Measurements from ENCODE around the gene ACHE. TPM values are rescaled to one million over a fixed set of nuclear protein-coding genes. Genes with fewer than 3 reads are reported as not detected.

Gene ACHE
- total RNA-seq, 1 experiment from 2014 or later = 7.0 TPM

DNA sequence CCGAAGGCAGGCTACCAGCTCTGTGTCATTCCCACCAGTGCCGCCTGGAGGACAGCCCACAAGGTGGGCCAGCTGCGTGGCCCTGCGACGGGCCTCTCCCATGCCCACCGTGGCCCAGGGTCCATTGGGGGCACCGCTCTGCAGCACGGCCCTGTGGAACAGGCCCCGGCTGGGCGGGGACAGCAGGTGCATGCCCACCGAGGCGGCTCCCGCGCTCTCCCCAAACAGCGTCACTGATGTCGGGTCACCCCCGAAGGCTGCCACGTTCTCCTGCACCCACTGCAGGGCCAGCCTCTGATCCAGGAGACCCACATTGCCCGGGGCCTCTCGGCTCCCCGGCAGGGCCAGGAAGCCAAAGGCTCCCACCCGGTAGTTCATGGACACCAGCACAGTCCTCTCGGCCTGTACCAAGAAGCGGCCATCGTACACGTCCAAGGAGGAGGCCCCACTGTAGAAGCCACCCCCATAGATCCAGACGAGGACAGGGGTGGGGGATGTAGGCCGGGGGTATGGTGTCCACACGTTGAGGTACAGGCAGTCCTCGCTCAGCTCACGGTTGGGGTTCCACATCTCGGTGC is 2.3 kb downstream of the ACHE start:
- Histone ChIP-seq H3K4me2 (ENCODE audit: insufficient read depth, insufficient read length, low read length) (no peak overlapping the region), H3K9me3 (ENCODE audit: control insufficient read depth, low read depth, low read length) (no peaks in the 10 kb centered on the region), H3T11ph (ENCODE audit: low read length) (no peak overlapping the region), H3K56ac (ENCODE audit: insufficient read length, low read depth, low read length) (no peak overlapping the region), H4K20me1 (ENCODE audit: control insufficient read depth, insufficient read depth, insufficient read length) (no peaks in the 10 kb centered on the region), H2BK5ac (ENCODE audit: insufficient read length, low read length) (no peak overlapping the region), H3K79me2 (ENCODE audit: insufficient read depth, low read length) (peaks cover 5% of the 10 kb centered on the region; the same call in 1 of the 2 replicates), H3K4ac (ENCODE audit: low read depth, low read length) (no peak overlapping the region), H3K27me3 (ENCODE audit: insufficient read depth, low read length) (peaks cover 7% of the 10 kb centered on the region), H4K8ac (replicated peaks; ENCODE audit: insufficient read length, low read depth, low read length) (no peak overlapping the region), H4K91ac (ENCODE audit: insufficient read length, low read depth, low read length) (no peak overlapping the region), H3K18ac (ENCODE audit: insufficient read length, low read depth, low read length) (no peak overlapping the region), H2AK5ac (ENCODE audit: insufficient read length, low read length) (no peak overlapping the region), H3K79me1 (ENCODE audit: insufficient read depth, low read depth, low read length, poor library complexity, severe bottlenecking) (no peaks in the 10 kb centered on the region), H2BK120ac (ENCODE audit: low read depth, low read length, poor library complexity, severe bottlenecking) (no peak overlapping the region), H2BK15ac (ENCODE audit: low read depth, low read length) (no peak overlapping the region), H3K23me2 (ENCODE audit: insufficient read length, low read depth, low read length, poor library complexity, severe bottlenecking) (peaks cover 36% of the 10 kb centered on the region), H2AFZ (ENCODE audit: low read length) (no peak overlapping the region), H3K27ac (ENCODE audit: insufficient read length, low read depth, low read length) (no peak overlapping the region), H3K9ac (ENCODE audit: extremely low read depth, insufficient read length, low read length) (no peak overlapping the region), H3K14ac (ENCODE audit: insufficient read depth, low read length) (no peak overlapping the region), H4K5ac (ENCODE audit: insufficient read length, low read depth, low read length) (no peak overlapping the region), H2BK20ac (ENCODE audit: low read depth, low read length, poor library complexity, severe bottlenecking) (no peak overlapping the region), H3K23ac (ENCODE audit: insufficient read length, low read depth, low read length) (no peak overlapping the region), H3K4me1 (ENCODE audit: insufficient read depth, low read length) (peaks cover 2% of the 10 kb centered on the region; the same call in 1 of the 2 replicates), H2BK12ac (ENCODE audit: insufficient read length, low read depth, low read length) (no peak overlapping the region)
- Mint-ChIP-seq H3K9me3 (no peaks in the 10 kb centered on the region; a peak in 2 of 5 replicates), H3K27ac (no peak overlapping the region), H3K4me1 (peaks cover 27 to 28% of the 10 kb centered on the region in 2 experiments), H3K36me3 (ENCODE audit: insufficient read depth in 1 of 3, low read depth in 3 of 3) (peaks cover 2 to 6% (median 3%) of the 10 kb centered on the region in 3 experiments; a peak in 5 of 7 replicates), H3K27me3 (ENCODE audit: low read depth) (peaks cover 25% of the 10 kb centered on the region), H3K4me3 (no peak overlapping the region; a peak in 1 of 5 replicates)
- TF ChIP-seq, protein P1, sequence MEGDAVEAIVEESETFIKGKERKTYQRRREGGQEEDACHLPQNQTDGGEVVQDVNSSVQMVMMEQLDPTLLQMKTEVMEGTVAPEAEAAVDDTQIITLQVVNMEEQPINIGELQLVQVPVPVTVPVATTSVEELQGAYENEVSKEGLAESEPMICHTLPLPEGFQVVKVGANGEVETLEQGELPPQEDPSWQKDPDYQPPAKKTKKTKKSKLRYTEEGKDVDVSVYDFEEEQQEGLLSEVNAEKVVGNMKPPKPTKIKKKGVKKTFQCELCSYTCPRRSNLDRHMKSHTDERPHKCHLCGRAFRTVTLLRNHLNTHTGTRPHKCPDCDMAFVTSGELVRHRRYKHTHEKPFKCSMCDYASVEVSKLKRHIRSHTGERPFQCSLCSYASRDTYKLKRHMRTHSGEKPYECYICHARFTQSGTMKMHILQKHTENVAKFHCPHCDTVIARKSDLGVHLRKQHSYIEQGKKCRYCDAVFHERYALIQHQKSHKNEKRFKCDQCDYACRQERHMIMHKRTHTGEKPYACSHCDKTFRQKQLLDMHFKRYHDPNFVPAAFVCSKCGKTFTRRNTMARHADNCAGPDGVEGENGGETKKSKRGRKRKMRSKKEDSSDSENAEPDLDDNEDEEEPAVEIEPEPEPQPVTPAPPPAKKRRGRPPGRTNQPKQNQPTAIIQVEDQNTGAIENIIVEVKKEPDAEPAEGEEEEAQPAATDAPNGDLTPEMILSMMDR (conservative IDR thresholded peaks at IDR 0.05) = no peak
- DNase-seq = no peak
- no CpG with 5 or more reads among the region's 32 CpGs for WGBS (ENCODE audit: extremely low coverage, insufficient read length, low lambda C conversion rate)

All from H9 (cell line).